ENCODE measurements around the gene OCRL. TPM values are rescaled to one million over a fixed set of nuclear protein-coding genes. Genes with fewer than 3 reads are reported as not detected.

OCRL gene
- total RNA-seq, 1 experiment from 2014 or later, result 25.4 TPM

- DNase-seq (ENCODE audit: low spot score), result no peak
- BruUV-seq (replicated peaks), result no TSS peak
- no peak for TF ChIP-seq CTCF (conservative IDR thresholded peaks at IDR 0.05; ENCODE audit: low read depth, low read length)
- no peak for TF ChIP-seq EZH2 (IDR thresholded peaks at IDR 0.05; ENCODE audit: borderline replicate concordance, low read depth, low read length, poor library complexity, severe bottlenecking)
- Histone ChIP-seq H3K4me3 (ENCODE audit: low read depth, low read length, poor library complexity, severe bottlenecking) (no peak overlapping the region), H3K27ac (ENCODE audit: low read depth, low read length, poor library complexity, severe bottlenecking) (no peak overlapping the region), H3K4me1 (ENCODE audit: insufficient read depth, low read length, poor library complexity, severe bottlenecking) (no peaks in the 10 kb centered on the region), H3K27me3 (replicated peaks; ENCODE audit: insufficient read depth, low read depth, low read length, poor library complexity) (no peaks in the 10 kb centered on the region), H3K36me3 (ENCODE audit: insufficient read depth, low read length, poor library complexity, severe bottlenecking) (peaks cover 12% of the 10 kb centered on the region), H3K9me3 (ENCODE audit: low read depth, low read length, poor library complexity, severe bottlenecking) (no peaks in the 10 kb centered on the region)
- ChIA-PET CTCF (no interaction called here), POLR2A (ENCODE audit: low non-redundant PET) (interaction anchor here (0.7 kb wide), 1 partner anchor 8 kb away, joined by 5 read pairs; no protein-coding TSS in a partner anchor)
- intact Hi-C loops (cut with micrococcal nuclease; ENCODE audit: unreplicated experiment), result no loop called here
Observed at GRCh38 chrX:129565046-129565650, 25.1 kb downstream of the OCRL start.

- intact Hi-C loops (cut with micrococcal nuclease; ENCODE audit: unreplicated experiment), result no loop called here
- Histone ChIP-seq H3K9me3 (ENCODE audit: low read depth, low read length, poor library complexity, severe bottlenecking) (no peaks in the 10 kb centered on the region), H3K27me3 (replicated peaks; ENCODE audit: insufficient read depth, low read depth, low read length, poor library complexity) (no peaks in the 10 kb centered on the region), H3K36me3 (ENCODE audit: insufficient read depth, low read length, poor library complexity, severe bottlenecking) (peaks cover 12% of the 10 kb centered on the region), H3K4me1 (ENCODE audit: insufficient read depth, low read length, poor library complexity, severe bottlenecking) (no peaks in the 10 kb centered on the region), H3K4me3 (ENCODE audit: low read depth, low read length, poor library complexity, severe bottlenecking) (no peak overlapping the region), H3K27ac (ENCODE audit: low read depth, low read length, poor library complexity, severe bottlenecking) (no peak overlapping the region)
- no TSS peak for BruUV-seq (replicated peaks)
- ChIA-PET POLR2A (ENCODE audit: low non-redundant PET) (no interaction called here), CTCF (no interaction called here)
- TF ChIP-seq CTCF (conservative IDR thresholded peaks at IDR 0.05; ENCODE audit: low read depth, low read length), result no peak
- no peak for TF ChIP-seq EZH2 (IDR thresholded peaks at IDR 0.05; ENCODE audit: borderline replicate concordance, low read depth, low read length, poor library complexity, severe bottlenecking)
- DNase-seq (ENCODE audit: low spot score), result no peak
Observed at GRCh38 chrX:129566073-129566472, 26.0 kb downstream of the OCRL start.

- intact Hi-C loops (cut with micrococcal nuclease; ENCODE audit: unreplicated experiment), result no loop called here
- no peaks in the 10 kb centered on the region for H3K27me3 ChIP-seq (replicated peaks; ENCODE audit: insufficient read depth, low read depth, low read length, poor library complexity)
- ChIA-PET CTCF (no interaction called here), POLR2A (ENCODE audit: low non-redundant PET) (no interaction called here)
- H3K4me1 ChIP-seq (ENCODE audit: insufficient read depth, low read length, poor library complexity, severe bottlenecking), result peaks cover 6% of the 10 kb centered on the region
- H3K4me3 ChIP-seq (ENCODE audit: low read depth, low read length, poor library complexity, severe bottlenecking), result no peak overlapping the region
- no peaks in the 10 kb centered on the region for H3K9me3 ChIP-seq (ENCODE audit: low read depth, low read length, poor library complexity, severe bottlenecking)
- no peak overlapping the region for H3K27ac ChIP-seq (ENCODE audit: low read depth, low read length, poor library complexity, severe bottlenecking)
- H3K36me3 ChIP-seq (ENCODE audit: insufficient read depth, low read length, poor library complexity, severe bottlenecking), result peaks cover 2% of the 10 kb centered on the region
- BruUV-seq (replicated peaks), result no TSS peak
- TF ChIP-seq CTCF (conservative IDR thresholded peaks at IDR 0.05; ENCODE audit: low read depth, low read length) (no peak), EZH2 (IDR thresholded peaks at IDR 0.05; ENCODE audit: borderline replicate concordance, low read depth, low read length, poor library complexity, severe bottlenecking) (no peak)
- DNase-seq (ENCODE audit: low spot score), result no peak
Observed at GRCh38 chrX:129568349-129568748, 28.3 kb downstream of the OCRL start.
